H1 (cell line): Measurements from ENCODE around the gene ITGB5. TPM values are rescaled to one million over a fixed set of nuclear protein-coding genes. Genes with fewer than 3 reads are reported as not detected.

Experiments
- CTCF ChIA-PET: fragments of 300-600 bp; sonication (Branson Sonifier 250); formaldehyde crosslinking; loops from one replicate; lab custom pipeline; 2021; ENCODE audit not compliant: partially characterized antibody; lab: Charles Lee
- POLR2A ChIA-PET: fragments of 300-600 bp; sonication (Branson Sonifier 250); formaldehyde crosslinking; loops from one replicate; lab custom pipeline; 2021; ENCODE audit warnings: inconsistent platforms; ENCODE audit not compliant: partially characterized antibody; lab: Charles Lee
- DNase-seq, 2 experiments: peaks; one replicate each; pipeline versions ENCODE4 v3.0.0 to v3.0.0-alpha.2; 2010 to 2022; ENCODE audit warnings: low spot score in 2 of 2, low read depth in 1 of 2, mixed read lengths in 1 of 2
- FAIRE-seq: peaks from 2 replicates; lab custom pipeline; 2011; peaks lifted over from hg19 to GRCh38; lab: Jason Lieb, UNC
- H2AFZ ChIP-seq: 2 replicates; pipeline ENCODE4 v1.8.1; 2012; ENCODE audit warnings: low read length, inconsistent platforms
- H2AK5ac ChIP-seq: 2 replicates; pipeline ENCODE4 v1.6.1; 2013; ENCODE audit warnings: low read depth, low read length
- H2BK120ac ChIP-seq: replicated peaks from 2 replicates; pipeline ENCODE3; 2013; ENCODE audit warnings: low read depth, low read length, inconsistent platforms
- H2BK12ac ChIP-seq: 2 replicates; pipeline ENCODE4 v1.6.1; 2013; ENCODE audit warnings: low read depth, low read length
- H2BK15ac ChIP-seq: 2 replicates; pipeline ENCODE4 v1.6.1; 2013; ENCODE audit warnings: low read length
- H2BK20ac ChIP-seq: 2 replicates; pipeline ENCODE4 v1.6.1; 2013; ENCODE audit warnings: low read length
- H2BK5ac ChIP-seq: 2 replicates; pipeline ENCODE4 v1.6.1; 2013; ENCODE audit warnings: low read depth, low read length
- H3K14ac ChIP-seq: 2 replicates; pipeline ENCODE4 v1.6.1; 2013; ENCODE audit warnings: inconsistent platforms; ENCODE audit not compliant: insufficient read length
- H3K18ac ChIP-seq: 2 replicates; pipeline ENCODE4 v1.6.1; 2013; ENCODE audit warnings: low read length; ENCODE audit errors: extremely low read depth
- H3K23ac ChIP-seq: 2 replicates; pipeline ENCODE4 v1.6.1; 2013; ENCODE audit warnings: inconsistent platforms; ENCODE audit not compliant: insufficient read length
- H3K23me2 ChIP-seq: 2 replicates; pipeline ENCODE4 v1.6.1; 2013; ENCODE audit warnings: low read depth, low read length
- H3K27ac ChIP-seq: 2 replicates; pipeline ENCODE4 v1.6.1; 2011; ENCODE audit warnings: low read depth, low read length, inconsistent platforms
- H3K27me3 ChIP-seq, 4 experiments: replicated peaks in 1 of 4; 1 replicate in 1 of 4; 2 replicates in 3 of 4; pipeline versions ENCODE4 v1.6.1 to v1.8.1; 2011 to 2013; ENCODE audit warnings: low read length in 3 of 4, mild to moderate bottlenecking in 3 of 4, inconsistent platforms in 2 of 4, mixed read lengths in 2 of 4, moderate library complexity in 1 of 4; ENCODE audit not compliant: control insufficient read depth in 3 of 4, insufficient read depth in 3 of 4; ENCODE audit errors: extremely low read depth in 1 of 4
- H3K36me3 ChIP-seq, 4 experiments: 2 replicates each; pipeline versions ENCODE4 v1.6.1 to v1.8.1; 2011 to 2013; ENCODE audit warnings: mild to moderate bottlenecking in 4 of 4, low read length in 3 of 4, moderate library complexity in 2 of 4, control low read depth in 1 of 4, inconsistent platforms in 1 of 4; ENCODE audit not compliant: insufficient read depth in 4 of 4, control insufficient read depth in 2 of 4
- H3K4ac ChIP-seq: replicated peaks from 2 replicates; pipeline ENCODE3; 2013; ENCODE audit warnings: low read length, low read depth, mixed read lengths, inconsistent platforms; ENCODE audit not compliant: insufficient read length
- H3K4me1 ChIP-seq, 4 experiments: replicated peaks in 1 of 4; 1 replicate in 1 of 4; 2 replicates in 3 of 4; pipeline versions ENCODE4 v1.6.1 to v1.8.1; 2011 to 2013; ENCODE audit warnings: low read length in 3 of 4, inconsistent platforms in 2 of 4, mixed read lengths in 1 of 4; ENCODE audit not compliant: insufficient read depth in 4 of 4, control insufficient read depth in 3 of 4
- H3K4me2 ChIP-seq, 2 experiments: 2 replicates each; pipeline versions ENCODE4 v1.6.1 to v1.8.1; 2011 to 2013; ENCODE audit warnings: low read depth in 2 of 2, low read length in 2 of 2, control low read depth in 1 of 2, inconsistent platforms in 1 of 2, mild to moderate bottlenecking in 1 of 2; ENCODE audit not compliant: insufficient read depth in 1 of 2
- H3K4me3 ChIP-seq, 4 experiments: fragments of 200-600, 300-600 bp in 1 of 4; sonication (generic), shearing (Covaris generic), sonication (Bioruptor Twin) in 1 of 4; 2 replicates each; pipeline versions ENCODE4 v1.5.1 to v1.8.1; 2011 to 2016; ENCODE audit warnings: low read length in 4 of 4, low read depth in 3 of 4, control low read depth in 2 of 4, inconsistent platforms in 2 of 4, mild to moderate bottlenecking in 2 of 4, mixed read lengths in 1 of 4, moderate library complexity in 1 of 4; ENCODE audit not compliant: insufficient read depth in 2 of 4; ENCODE audit errors: extremely low read depth in 1 of 4
- H3K56ac ChIP-seq: replicated peaks from 2 replicates; pipeline ENCODE3; 2013; ENCODE audit warnings: low read depth, mild to moderate bottlenecking, mixed read lengths, low read length, inconsistent platforms; ENCODE audit not compliant: insufficient read length
- H3K79me1 ChIP-seq: 2 replicates; pipeline ENCODE4 v1.6.1; 2013; ENCODE audit warnings: low read depth, low read length, control low read depth
- H3K79me2 ChIP-seq, 2 experiments: 2 replicates each; pipeline versions ENCODE4 v1.6.1 to v1.8.1; 2012 to 2013; ENCODE audit warnings: low read length in 2 of 2, mild to moderate bottlenecking in 2 of 2, inconsistent platforms in 1 of 2; ENCODE audit not compliant: insufficient read depth in 2 of 2, control insufficient read depth in 1 of 2
- H3K9ac ChIP-seq, 4 experiments: replicated peaks in 1 of 4; 1 replicate in 1 of 4; 2 replicates in 3 of 4; pipeline versions ENCODE4 v1.6.1 to v1.8.1; 2011 to 2013; ENCODE audit warnings: low read depth in 3 of 4, low read length in 3 of 4, control low read depth in 2 of 4, mild to moderate bottlenecking in 2 of 4, moderate library complexity in 2 of 4, inconsistent platforms in 1 of 4; ENCODE audit errors: extremely low read depth in 1 of 4
- H3K9me3 ChIP-seq, 2 experiments: 2 replicates each; pipeline versions ENCODE4 v1.6.1 to v1.8.1; 2012 to 2013; ENCODE audit warnings: mild to moderate bottlenecking in 2 of 2, moderate library complexity in 2 of 2, control low read depth in 1 of 2, inconsistent platforms in 1 of 2, low read depth in 1 of 2, low read length in 1 of 2, mixed read lengths in 1 of 2; ENCODE audit not compliant: insufficient read depth in 2 of 2
- H4K20me1 ChIP-seq, 2 experiments: replicated peaks in 1 of 2; 2 replicates each; pipeline versions ENCODE3 to v1.8.1; 2011 to 2013; ENCODE audit warnings: inconsistent platforms in 2 of 2, low read length in 2 of 2, mild to moderate bottlenecking in 1 of 2; ENCODE audit not compliant: insufficient read depth in 2 of 2, control insufficient read depth in 1 of 2
- H4K5ac ChIP-seq: 2 replicates; pipeline ENCODE4 v1.6.1; 2013; ENCODE audit warnings: low read length, low read depth, mixed read lengths, inconsistent platforms; ENCODE audit not compliant: insufficient read length
- H4K8ac ChIP-seq: 2 replicates; pipeline ENCODE4 v1.8.0; 2013; ENCODE audit warnings: mild to moderate bottlenecking, moderate library complexity, low read length, inconsistent platforms; ENCODE audit not compliant: insufficient read depth; ENCODE audit errors: extremely low read depth
- H4K91ac ChIP-seq: replicated peaks from 2 replicates; pipeline ENCODE3; 2013; ENCODE audit warnings: low read length, mixed read lengths, inconsistent platforms; ENCODE audit not compliant: insufficient read length
- CEBPB ChIP-seq: IDR thresholded peaks from 2 replicates; pipeline ENCODE4 v1.6.1; 2012; ENCODE audit warnings: low read depth, low read length
- CTBP2 ChIP-seq: IDR thresholded peaks from 2 replicates; pipeline ENCODE4 v1.7.0; 2011; ENCODE audit warnings: borderline replicate concordance, mild to moderate bottlenecking, moderate library complexity, mixed read lengths, low read length; ENCODE audit not compliant: insufficient read depth, insufficient read length
- EZH2 ChIP-seq: fragments of 200-600 bp; sonication (generic); IDR thresholded peaks from 2 replicates; pipeline ENCODE4 v1.7.1; 2012; ENCODE audit warnings: low read depth, mild to moderate bottlenecking, moderate library complexity, low read length, inconsistent platforms; ENCODE audit not compliant: severe bottlenecking
- FOSL1 ChIP-seq: IDR thresholded peaks from 2 replicates; pipeline ENCODE4 v1.6.1; 2011; ENCODE audit warnings: mild to moderate bottlenecking, low read depth, low read length, moderate library complexity; ENCODE audit not compliant: insufficient read depth
- GABPA ChIP-seq: IDR thresholded peaks from 2 replicates; pipeline ENCODE4 v1.6.1; 2011; ENCODE audit warnings: mild to moderate bottlenecking, low read length, moderate library complexity, borderline replicate concordance; ENCODE audit not compliant: insufficient read depth
- HDAC6 ChIP-seq: IDR thresholded peaks from one replicate; pipeline ENCODE4 v1.7.1; 2012; ENCODE audit warnings: low read depth, mild to moderate bottlenecking, inconsistent platforms, low read length, moderate library complexity
- RFX5 ChIP-seq: IDR thresholded peaks from 2 replicates; pipeline ENCODE4 v1.6.1; 2011; ENCODE audit warnings: low read depth, low read length, improper control_type of control experiment, borderline replicate concordance
- RXRA ChIP-seq: IDR thresholded peaks from 2 replicates; pipeline ENCODE4 v1.6.1; 2011; ENCODE audit warnings: low read depth, mild to moderate bottlenecking, low read length, moderate library complexity; ENCODE audit not compliant: insufficient read depth
- SP1 ChIP-seq: IDR thresholded peaks from 2 replicates; pipeline ENCODE4 v1.6.1; 2011; ENCODE audit warnings: low read depth, low read length
- SP4 ChIP-seq: IDR thresholded peaks from 2 replicates; pipeline ENCODE4 v1.6.1; 2012; ENCODE audit warnings: low read length, inconsistent platforms
- SRF ChIP-seq: IDR thresholded peaks from 2 replicates; pipeline ENCODE4 v1.6.1; 2011; ENCODE audit warnings: mild to moderate bottlenecking, low read depth, low read length, moderate library complexity
- TBP ChIP-seq: IDR thresholded peaks from 2 replicates; pipeline ENCODE4 v1.6.1; 2011; ENCODE audit warnings: low read depth, low read length, improper control_type of control experiment
- WGBS, 2 experiments: shearing (Covaris generic) in 1 of 2; methylation state at CpG; one replicate each; pipeline versions ENCODE4 v1.1.6 to v1.1.7; 2013 to 2015; ENCODE audit warnings: low lambda C conversion rate in 2 of 2, mixed read lengths in 2 of 2, inconsistent platforms in 1 of 2, low coverage in 1 of 2, missing lambda C conversion rate in 1 of 2; ENCODE audit not compliant: insufficient replicate concordance in 2 of 2, insufficient coverage in 1 of 2, insufficient read length in 1 of 2; ENCODE audit errors: extremely low coverage in 1 of 2, missing lambda C conversion rate in 1 of 2; 5-methylcytosine and 5-hydroxymethylcytosine counted together
- polyA plus RNA-seq, 7 experiments: library from polyadenylated mRNA; depleted of rRNA in 3 of 7; stranded (reverse) in 5 of 7; unstranded in 2 of 7; fragments of >200 nt in 5 of 7; fragments of 200-250 nt in 2 of 7; gene quantifications; 1 replicate in 5 of 7; 2 replicates in 1 of 7; 4 replicates in 1 of 7; pipeline versions ENCODE4 v1.2.1 to v1.2.3, GENCODE V29; 2011 to 2013; ENCODE audit warnings: missing spikeins in 2 of 7, mixed read lengths in 2 of 7
- total RNA-seq: library from RNA; stranded (reverse); fragmentation: NEBNext Ultra II Directional; extraction: Animal tissue kit (Norgen Biotek cat#: 25700); gene quantifications from 2 replicates; pipeline ENCODE4 v1.2.1, GENCODE V29; 2021
- TF ChIP-seq, protein P1 (sequence below): IDR thresholded peaks from 2 replicates; pipeline ENCODE4 v1.6.1; 2012; ENCODE audit warnings: inconsistent platforms

The ITGB5 gene
- total and polyA plus RNA-seq, 2 of the 8 experiments (the other 6 are each of a cell fraction or from before 2014, with no cell fraction given) = 101 to 268 TPM

DNA sequence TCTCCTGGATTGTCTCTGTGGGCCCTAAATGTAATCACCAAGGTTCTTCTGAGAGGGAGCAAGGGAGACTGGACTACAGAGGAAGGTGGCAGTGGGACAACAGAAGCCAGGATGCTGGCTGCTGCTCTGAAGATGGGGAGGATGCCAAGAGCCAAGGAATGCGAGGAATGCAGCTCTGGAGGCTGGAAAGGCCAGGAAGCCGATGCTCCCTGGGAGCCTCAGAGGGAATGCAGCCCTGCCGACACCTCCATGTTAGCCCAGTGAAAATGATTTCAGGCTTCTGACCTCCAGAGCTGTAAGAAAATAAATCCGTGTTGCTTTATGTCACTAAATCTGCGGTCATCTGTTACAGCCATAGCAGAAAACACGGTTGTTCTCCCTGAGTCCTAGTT, 112.8 kb downstream of the ITGB5 start:
- no peak overlapping the region for H4K5ac ChIP-seq
- peak; percentile 71 for TF ChIP-seq SP1
- no peak for TF ChIP-seq TBP
- TF ChIP-seq EZH2 = no peak
- no peak for TF ChIP-seq RXRA
- TF ChIP-seq CEBPB = no peak
- 0 out of 2 replicates have a peak, but pooled peaks have one; percentile 16 for TF ChIP-seq GABPA
- TF ChIP-seq, protein P1, sequence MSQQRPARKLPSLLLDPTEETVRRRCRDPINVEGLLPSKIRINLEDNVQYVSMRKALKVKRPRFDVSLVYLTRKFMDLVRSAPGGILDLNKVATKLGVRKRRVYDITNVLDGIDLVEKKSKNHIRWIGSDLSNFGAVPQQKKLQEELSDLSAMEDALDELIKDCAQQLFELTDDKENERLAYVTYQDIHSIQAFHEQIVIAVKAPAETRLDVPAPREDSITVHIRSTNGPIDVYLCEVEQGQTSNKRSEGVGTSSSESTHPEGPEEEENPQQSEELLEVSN = no peak
- peak; percentile 98 for TF ChIP-seq CTBP2
- no peak for TF ChIP-seq RFX5
- no peak for TF ChIP-seq SP4
- no peak for TF ChIP-seq SRF
- no peak for TF ChIP-seq FOSL1
- no peak for TF ChIP-seq HDAC6

More for the DNA sequence above, 112.8 kb downstream of the ITGB5 start:
- Histone ChIP-seq H2BK15ac (no peak overlapping the region), H3K79me1 (peaks cover 5% of the 10 kb centered on the region; the same call in 1 of the 2 replicates), H3K18ac (peak overlapping the region; percentile 67; the same call in 1 of the 2 replicates), H2BK120ac (no peak overlapping the region), H3K56ac (no peak overlapping the region), H3K36me3 (peaks cover 0 to 4% (median 2%) of the 10 kb centered on the region in 4 experiments; a peak in 3 of 8 replicates), H2AK5ac (no peak overlapping the region), H4K20me1 (peaks cover 0 to 7% of the 10 kb centered on the region in 2 experiments), H3K9me3 (no peaks in the 10 kb centered on the region), H3K4me3 (no peak overlapping the region), H2BK5ac (peak overlapping the region; percentile 98), H3K4me2 (peak overlapping the region in 1 of 2 experiments; percentile 35; a peak in 1 of 4 replicates), H3K23ac (no peak overlapping the region), H2BK12ac (peak overlapping the region; percentile 99), H3K9ac (peak overlapping the region in 1 of 4 experiments; percentile 12; a peak in 1 of 7 replicates), H3K4ac (no peak overlapping the region), H3K14ac (no peak overlapping the region), H3K79me2 (no peaks in the 10 kb centered on the region), H3K23me2 (peaks cover 3% of the 10 kb centered on the region; the same call in 1 of the 2 replicates), H4K8ac (no peak overlapping the region), H4K91ac (no peak overlapping the region), H3K27ac (peak overlapping the region; percentile 25; the same call in 1 of the 2 replicates), H2BK20ac (no peak overlapping the region), H2AFZ (no peak overlapping the region), H3K4me1 (peaks cover 6 to 14% (median 8%) of the 10 kb centered on the region in 4 experiments; a peak in 6 of 7 replicates), H3K27me3 (no peaks in the 10 kb centered on the region)
- 62% methylated on average over 6 of the region's 6 CpGs; no CpG with 5 or more reads in 1 of the 2 experiments for WGBS, 2 experiments
- DNase-seq = peak in 1 of 2 experiments; percentile 33
- FAIRE-seq = peak; percentile 52
- CTCF ChIA-PET = interaction anchor here (1.0 to 1.5 kb wide), 5 partner anchors 13 to 127 kb away, joined by 3 to 10 read pairs (median 4); no protein-coding TSS in a partner anchor
- POLR2A ChIA-PET = interaction anchor here (1.0 to 1.4 kb wide), 3 partner anchors 13 to 108 kb away, joined by 3 to 5 read pairs (median 3); no protein-coding TSS in a partner anchor
